HepG2 (cell line): ENCODE results near the gene BCAS4. TPM values are rescaled to one million over a fixed set of nuclear protein-coding genes. Genes with fewer than 3 reads are reported as not detected.

Source experiments
- ATM ChIP-seq: fragments of 450-650 bp; IDR thresholded peaks from 2 replicates; pipeline ENCODE4 v1.7.1; 2017; ENCODE audit warnings: mild to moderate bottlenecking, borderline replicate concordance
- CBX5 ChIP-seq: sonication (generic); formaldehyde crosslinking; IDR thresholded peaks from 2 replicates; pipeline ENCODE4 v1.4.0; 2020; ENCODE audit warnings: missing genetic modification reagents, borderline replicate concordance
- EP300 ChIP-seq, 3 experiments: sonication (generic) in 1 of 3; formaldehyde crosslinking in 1 of 3; IDR thresholded peaks; 2 replicates each; pipeline versions ENCODE4 v1.5.1 to v1.6.1; 2011 to 2020; ENCODE audit warnings: low read depth in 2 of 3, low read length in 2 of 3, borderline replicate concordance in 1 of 3, improper control_type of control experiment in 1 of 3, mild to moderate bottlenecking in 1 of 3, missing genetic modification reagents in 1 of 3, moderate library complexity in 1 of 3
- KLF16 ChIP-seq, 2 experiments: sonication (generic) in 1 of 2; formaldehyde crosslinking in 1 of 2; IDR thresholded peaks; 2 replicates each; pipeline versions ENCODE4 v1.6.1 to v1.8.0; 2016 to 2023; ENCODE audit warnings: missing genetic modification reagents in 2 of 2, missing compliant biosample characterization in 1 of 2
- PLRG1 ChIP-seq: fragments of 450-650 bp; conservative IDR thresholded peaks from 2 replicates; pipeline ENCODE4 v1.6.1; 2016
- RXRB ChIP-seq: IDR thresholded peaks from 2 replicates; pipeline ENCODE4 v1.6.1; 2016; ENCODE audit warnings: borderline replicate concordance, missing genetic modification reagents, missing compliant biosample characterization
- SALL1 ChIP-seq: sonication (generic); formaldehyde crosslinking; IDR thresholded peaks from 2 replicates; pipeline ENCODE4 v1.8.0; 2022; ENCODE audit warnings: mild to moderate bottlenecking, missing genetic modification reagents
- SOX6 ChIP-seq, 2 experiments: fragments of 450-650 bp in 1 of 2; sonication (generic) in 1 of 2; formaldehyde crosslinking in 1 of 2; IDR thresholded peaks; 2 replicates each; pipeline versions ENCODE4 v1.4.0 to v1.6.1; 2017 to 2020; ENCODE audit warnings: antibody characterized with exemption in 1 of 2, mild to moderate bottlenecking in 1 of 2, missing genetic modification reagents in 1 of 2
- THAP11 ChIP-seq: IDR thresholded peaks from 2 replicates; pipeline ENCODE4 v1.6.1; 2016; ENCODE audit warnings: missing biosample characterization, missing genetic modification reagents
- ZFYVE20 ChIP-seq: sonication (generic); formaldehyde crosslinking; IDR thresholded peaks from 2 replicates; pipeline ENCODE4 v1.8.0; 2023; ENCODE audit warnings: low read depth, mild to moderate bottlenecking, moderate library complexity, missing genetic modification reagents, borderline replicate concordance
- ZMYM3 ChIP-seq: sonication (generic); formaldehyde crosslinking; IDR thresholded peaks from 2 replicates; pipeline ENCODE4 v1.5.1; 2020; ENCODE audit warnings: mild to moderate bottlenecking, missing genetic modification reagents
- ZNF430 ChIP-seq: sonication (generic); formaldehyde crosslinking; IDR thresholded peaks from 2 replicates; pipeline ENCODE4 v1.9.0; 2021; ENCODE audit warnings: mild to moderate bottlenecking, missing genetic modification reagents
- ZNF460 ChIP-seq: sonication (generic); formaldehyde crosslinking; IDR thresholded peaks from 2 replicates; pipeline ENCODE4 v1.5.1; 2020; ENCODE audit warnings: missing genetic modification reagents, mild to moderate bottlenecking, borderline replicate concordance
- polyA plus RNA-seq, 8 experiments: library from polyadenylated mRNA; depleted of rRNA in 3 of 8; stranded (reverse) in 7 of 8; unstranded in 1 of 8; fragments of >200 nt; fragmentation: Illumina TruSeq in 4 of 8; extraction: Trizol in 4 of 8; gene quantifications; 2 replicates each; pipeline versions ENCODE4 v1.2.1 to v1.2.3, GENCODE V29; 2011 to 2016; ENCODE audit warnings: low read depth in 4 of 8, missing spikeins in 1 of 8, mixed read lengths in 1 of 8; ENCODE audit not compliant: insufficient read depth in 1 of 8
- total RNA-seq, 5 experiments: library from RNA; depleted of rRNA; stranded (reverse); fragments of >200 nt; fragmentation: Illumina TruSeq; extraction: Trizol; gene quantifications; 2 replicates each; pipeline ENCODE4 v1.2.3, GENCODE V29; 2016; ENCODE audit warnings: low read depth in 1 of 5
- TF ChIP-seq, protein P1 (sequence below): sonication (generic); formaldehyde crosslinking; IDR thresholded peaks from 2 replicates; pipeline ENCODE4 v1.5.0; 2020; ENCODE audit warnings: mild to moderate bottlenecking, missing genetic modification reagents
- TF ChIP-seq, protein P2 (sequence below): IDR thresholded peaks from 2 replicates; pipeline ENCODE4 v1.6.1; 2016; ENCODE audit warnings: mild to moderate bottlenecking, missing biosample characterization, missing genetic modification reagents
- TF ChIP-seq, protein P3 (sequence below): sonication (generic); formaldehyde crosslinking; IDR thresholded peaks from 2 replicates; pipeline ENCODE4 v1.4.0; 2020; ENCODE audit warnings: missing genetic modification reagents, borderline replicate concordance
- TF ChIP-seq, protein P4 (sequence below): sonication (generic); formaldehyde crosslinking; IDR thresholded peaks from 2 replicates; pipeline ENCODE4 v1.5.1; 2020; ENCODE audit warnings: mild to moderate bottlenecking, moderate library complexity, missing genetic modification reagents
- TF ChIP-seq, protein P5 (sequence below): sonication (generic); formaldehyde crosslinking; conservative IDR thresholded peaks from 2 replicates; pipeline ENCODE4 v1.8.0; 2022; ENCODE audit warnings: mild to moderate bottlenecking, moderate library complexity, missing genetic modification reagents

BCAS4 gene
- total and polyA plus RNA-seq, 2 of the 13 experiments (the other 11 are each of a cell fraction or from before 2014, with no cell fraction given): 7.2 to 8.0 TPM

DNA sequence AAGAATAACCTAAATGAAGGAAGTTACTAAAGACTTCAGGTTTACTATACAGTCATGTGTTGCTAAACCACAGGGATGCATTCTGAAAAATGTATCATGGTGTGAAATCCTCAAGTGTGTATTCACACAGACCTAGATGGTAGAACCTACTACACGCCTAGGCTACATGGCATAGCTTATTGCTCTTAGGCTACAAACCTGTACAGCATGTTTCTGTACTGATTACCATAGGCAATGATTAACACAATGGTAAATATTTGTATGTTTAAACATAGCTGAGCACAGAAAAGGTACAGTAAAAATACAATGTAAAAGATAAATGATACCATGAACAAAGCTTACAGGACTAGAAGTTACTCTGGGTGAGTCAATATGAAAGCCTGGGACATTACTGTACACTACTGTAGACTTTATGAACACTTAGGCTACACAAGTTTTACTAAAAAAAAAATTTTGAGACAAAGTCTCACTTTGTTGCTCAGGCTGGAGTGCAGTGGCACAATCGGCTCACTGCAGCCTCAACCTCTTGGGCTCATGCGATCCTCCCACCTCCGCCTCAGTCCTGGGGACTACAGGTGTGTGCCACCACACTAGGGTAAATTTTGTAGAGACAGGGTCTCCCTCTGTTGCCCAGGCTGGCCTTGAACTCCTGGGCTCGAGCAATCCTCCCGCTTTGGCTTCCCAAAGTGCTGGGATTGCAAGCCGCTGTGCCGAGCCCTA lies 100.4 kb downstream of the BCAS4 start (continued):
- 0 out of 4 replicates have a peak, but pooled peaks of 1 of the 2 experiments have one; percentile 26 for TF ChIP-seq KLF16 (CRISPR knock-in tag; IDR thresholded peaks at IDR 0.05)
- peak in 1 of 2 experiments; percentile 13; a peak in 1 of 4 replicates for TF ChIP-seq EP300 (IDR thresholded peaks at IDR 0.05; ENCODE audit: low read depth in 2 of 2, low read length in 2 of 2)
- no peak for TF ChIP-seq EP300 (CRISPR knock-in tag; IDR thresholded peaks at IDR 0.05; ENCODE audit: borderline replicate concordance)
- TF ChIP-seq SALL1 (CRISPR knock-in tag): peak; percentile 47; the same call in 1 of the 2 replicates
- TF ChIP-seq ZFYVE20: no peak
- TF ChIP-seq ATM: no peak
- peak; percentile 54; the same call in 1 of the 2 replicates for TF ChIP-seq THAP11
- TF ChIP-seq, protein P1, sequence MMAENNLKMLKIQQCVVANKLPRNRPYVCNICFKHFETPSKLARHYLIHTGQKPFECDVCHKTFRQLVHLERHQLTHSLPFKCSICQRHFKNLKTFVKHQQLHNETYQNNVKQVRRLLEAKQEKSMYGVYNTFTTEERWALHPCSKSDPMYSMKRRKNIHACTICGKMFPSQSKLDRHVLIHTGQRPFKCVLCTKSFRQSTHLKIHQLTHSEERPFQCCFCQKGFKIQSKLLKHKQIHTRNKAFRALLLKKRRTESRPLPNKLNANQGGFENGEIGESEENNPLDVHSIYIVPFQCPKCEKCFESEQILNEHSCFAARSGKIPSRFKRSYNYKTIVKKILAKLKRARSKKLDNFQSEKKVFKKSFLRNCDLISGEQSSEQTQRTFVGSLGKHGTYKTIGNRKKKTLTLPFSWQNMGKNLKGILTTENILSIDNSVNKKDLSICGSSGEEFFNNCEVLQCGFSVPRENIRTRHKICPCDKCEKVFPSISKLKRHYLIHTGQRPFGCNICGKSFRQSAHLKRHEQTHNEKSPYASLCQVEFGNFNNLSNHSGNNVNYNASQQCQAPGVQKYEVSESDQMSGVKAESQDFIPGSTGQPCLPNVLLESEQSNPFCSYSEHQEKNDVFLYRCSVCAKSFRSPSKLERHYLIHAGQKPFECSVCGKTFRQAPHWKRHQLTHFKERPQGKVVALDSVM (CRISPR knock-in tag): no peak
- peak; percentile 66; the same call in 1 of the 2 replicates for TF ChIP-seq ZMYM3 (CRISPR knock-in tag)
- peak; percentile 98 for TF ChIP-seq ZNF460 (CRISPR knock-in tag)
- TF ChIP-seq, protein P2, sequence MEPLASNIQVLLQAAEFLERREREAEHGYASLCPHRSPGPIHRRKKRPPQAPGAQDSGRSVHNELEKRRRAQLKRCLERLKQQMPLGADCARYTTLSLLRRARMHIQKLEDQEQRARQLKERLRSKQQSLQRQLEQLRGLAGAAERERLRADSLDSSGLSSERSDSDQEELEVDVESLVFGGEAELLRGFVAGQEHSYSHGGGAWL (CRISPR knock-in tag): 0 out of 2 replicates have a peak, but pooled peaks have one; percentile 28
- no peak for TF ChIP-seq SOX6 (IDR thresholded peaks at IDR 0.05)
- peak; percentile 86; the same call in 1 of the 2 replicates for TF ChIP-seq SOX6 (CRISPR knock-in tag; IDR thresholded peaks at IDR 0.05)
- peak; percentile 26; the same call in 1 of the 2 replicates for TF ChIP-seq ZNF430 (CRISPR knock-in tag)
- TF ChIP-seq, protein P3, sequence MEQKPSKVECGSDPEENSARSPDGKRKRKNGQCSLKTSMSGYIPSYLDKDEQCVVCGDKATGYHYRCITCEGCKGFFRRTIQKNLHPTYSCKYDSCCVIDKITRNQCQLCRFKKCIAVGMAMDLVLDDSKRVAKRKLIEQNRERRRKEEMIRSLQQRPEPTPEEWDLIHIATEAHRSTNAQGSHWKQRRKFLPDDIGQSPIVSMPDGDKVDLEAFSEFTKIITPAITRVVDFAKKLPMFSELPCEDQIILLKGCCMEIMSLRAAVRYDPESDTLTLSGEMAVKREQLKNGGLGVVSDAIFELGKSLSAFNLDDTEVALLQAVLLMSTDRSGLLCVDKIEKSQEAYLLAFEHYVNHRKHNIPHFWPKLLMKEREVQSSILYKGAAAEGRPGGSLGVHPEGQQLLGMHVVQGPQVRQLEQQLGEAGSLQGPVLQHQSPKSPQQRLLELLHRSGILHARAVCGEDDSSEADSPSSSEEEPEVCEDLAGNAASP (CRISPR knock-in tag): peak; percentile 33; the same call in 1 of the 2 replicates
- TF ChIP-seq RXRB (CRISPR knock-in tag): peak; percentile 47; the same call in 1 of the 2 replicates
- no peak for TF ChIP-seq PLRG1
- TF ChIP-seq, protein P4, sequence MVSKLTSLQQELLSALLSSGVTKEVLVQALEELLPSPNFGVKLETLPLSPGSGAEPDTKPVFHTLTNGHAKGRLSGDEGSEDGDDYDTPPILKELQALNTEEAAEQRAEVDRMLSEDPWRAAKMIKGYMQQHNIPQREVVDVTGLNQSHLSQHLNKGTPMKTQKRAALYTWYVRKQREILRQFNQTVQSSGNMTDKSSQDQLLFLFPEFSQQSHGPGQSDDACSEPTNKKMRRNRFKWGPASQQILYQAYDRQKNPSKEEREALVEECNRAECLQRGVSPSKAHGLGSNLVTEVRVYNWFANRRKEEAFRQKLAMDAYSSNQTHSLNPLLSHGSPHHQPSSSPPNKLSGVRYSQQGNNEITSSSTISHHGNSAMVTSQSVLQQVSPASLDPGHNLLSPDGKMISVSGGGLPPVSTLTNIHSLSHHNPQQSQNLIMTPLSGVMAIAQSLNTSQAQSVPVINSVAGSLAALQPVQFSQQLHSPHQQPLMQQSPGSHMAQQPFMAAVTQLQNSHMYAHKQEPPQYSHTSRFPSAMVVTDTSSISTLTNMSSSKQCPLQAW (CRISPR knock-in tag): no peak
- TF ChIP-seq CBX5 (CRISPR knock-in tag): no peak
- TF ChIP-seq, protein P5, sequence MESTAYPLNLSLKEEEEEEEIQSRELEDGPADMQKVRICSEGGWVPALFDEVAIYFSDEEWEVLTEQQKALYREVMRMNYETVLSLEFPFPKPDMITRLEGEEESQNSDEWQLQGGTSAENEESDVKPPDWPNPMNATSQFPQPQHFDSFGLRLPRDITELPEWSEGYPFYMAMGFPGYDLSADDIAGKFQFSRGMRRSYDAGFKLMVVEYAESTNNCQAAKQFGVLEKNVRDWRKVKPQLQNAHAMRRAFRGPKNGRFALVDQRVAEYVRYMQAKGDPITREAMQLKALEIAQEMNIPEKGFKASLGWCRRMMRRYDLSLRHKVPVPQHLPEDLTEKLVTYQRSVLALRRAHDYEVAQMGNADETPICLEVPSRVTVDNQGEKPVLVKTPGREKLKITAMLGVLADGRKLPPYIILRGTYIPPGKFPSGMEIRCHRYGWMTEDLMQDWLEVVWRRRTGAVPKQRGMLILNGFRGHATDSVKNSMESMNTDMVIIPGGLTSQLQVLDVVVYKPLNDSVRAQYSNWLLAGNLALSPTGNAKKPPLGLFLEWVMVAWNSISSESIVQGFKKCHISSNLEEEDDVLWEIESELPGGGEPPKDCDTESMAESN (CRISPR knock-in tag): 0 out of 2 replicates have a peak, but pooled peaks have one; percentile 13
